A673 (cell line): ENCODE results near the gene ARHGAP15.

Source experiments
- EZH2 ChIP-seq: fragments of 200-600 bp; sonication (generic); IDR thresholded peaks from 2 replicates; pipeline ENCODE4 v1.6.1; 2017; ENCODE audit warnings: borderline replicate concordance, low read depth, mild to moderate bottlenecking, mixed read lengths, antibody characterized with exemption, low read length; ENCODE audit not compliant: poor library complexity, severe bottlenecking
- TF ChIP-seq, protein P1 (sequence below): fragments of 300-800, 200-600 bp; sonication (generic); conservative IDR thresholded peaks from 2 replicates; pipeline ENCODE4 v1.5.1; 2017; ENCODE audit warnings: low read depth, mild to moderate bottlenecking, antibody characterized with exemption, low read length, moderate library complexity, mixed read lengths

DNA sequence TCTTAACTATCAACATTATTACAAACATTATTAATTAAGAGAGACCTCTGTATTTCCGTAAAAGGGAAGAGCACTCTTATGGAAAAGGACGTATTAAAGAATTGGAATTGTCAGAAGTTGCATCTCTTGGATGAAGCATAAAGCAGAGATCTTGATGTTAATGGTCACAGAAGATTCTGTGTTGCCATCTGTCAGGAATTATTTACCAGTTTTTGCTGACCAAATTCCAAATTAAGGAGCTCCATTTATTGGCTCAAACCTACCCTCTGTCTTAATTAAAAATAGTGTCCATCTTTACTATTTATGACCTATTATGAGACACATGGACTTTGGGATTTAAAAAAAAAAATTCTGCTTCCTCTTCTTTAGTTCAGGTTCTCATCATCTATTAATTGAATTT is 232.1 kb downstream of the ARHGAP15 start:
- TF ChIP-seq, protein P1, sequence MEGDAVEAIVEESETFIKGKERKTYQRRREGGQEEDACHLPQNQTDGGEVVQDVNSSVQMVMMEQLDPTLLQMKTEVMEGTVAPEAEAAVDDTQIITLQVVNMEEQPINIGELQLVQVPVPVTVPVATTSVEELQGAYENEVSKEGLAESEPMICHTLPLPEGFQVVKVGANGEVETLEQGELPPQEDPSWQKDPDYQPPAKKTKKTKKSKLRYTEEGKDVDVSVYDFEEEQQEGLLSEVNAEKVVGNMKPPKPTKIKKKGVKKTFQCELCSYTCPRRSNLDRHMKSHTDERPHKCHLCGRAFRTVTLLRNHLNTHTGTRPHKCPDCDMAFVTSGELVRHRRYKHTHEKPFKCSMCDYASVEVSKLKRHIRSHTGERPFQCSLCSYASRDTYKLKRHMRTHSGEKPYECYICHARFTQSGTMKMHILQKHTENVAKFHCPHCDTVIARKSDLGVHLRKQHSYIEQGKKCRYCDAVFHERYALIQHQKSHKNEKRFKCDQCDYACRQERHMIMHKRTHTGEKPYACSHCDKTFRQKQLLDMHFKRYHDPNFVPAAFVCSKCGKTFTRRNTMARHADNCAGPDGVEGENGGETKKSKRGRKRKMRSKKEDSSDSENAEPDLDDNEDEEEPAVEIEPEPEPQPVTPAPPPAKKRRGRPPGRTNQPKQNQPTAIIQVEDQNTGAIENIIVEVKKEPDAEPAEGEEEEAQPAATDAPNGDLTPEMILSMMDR, result no peak
- TF ChIP-seq EZH2, result no peak
